DND-41 (cell line): ENCODE measurements around the gene KRTAP22-1.

Experiments
- ATAC-seq: fragments of 200-7000 bp; cut with Tn5 transposase; 3 replicates; pipeline ENCODE4 v1.9.1; 2021; ENCODE audit warnings: low read depth; ENCODE audit not compliant: insufficient read depth
- DNase-seq: peaks from one replicate; pipeline ENCODE4 v3.0.0-alpha.2; 2020
- H2AFZ ChIP-seq: 2 replicates; pipeline ENCODE4 v1.6.0; 2012; ENCODE audit warnings: low read depth, low read length
- H3K27ac ChIP-seq: 2 replicates; pipeline ENCODE4 v1.5.1; 2012; ENCODE audit warnings: low read length, inconsistent platforms
- H3K27me3 ChIP-seq: fragments of 200-600 bp; sonication (generic); 2 replicates; pipeline ENCODE4 v1.6.0; 2012; ENCODE audit warnings: low read length, mild to moderate bottlenecking, inconsistent platforms; ENCODE audit not compliant: insufficient read depth, poor library complexity
- H3K36me3 ChIP-seq: 2 replicates; pipeline ENCODE4 v1.5.1; 2012; ENCODE audit warnings: low read length, inconsistent platforms; ENCODE audit not compliant: insufficient read depth
- H3K4me1 ChIP-seq: 2 replicates; pipeline ENCODE4 v1.5.1; 2012; ENCODE audit warnings: mild to moderate bottlenecking, low read length; ENCODE audit not compliant: insufficient read depth
- H3K4me2 ChIP-seq: 2 replicates; pipeline ENCODE4 v1.6.0; 2012; ENCODE audit warnings: mild to moderate bottlenecking, moderate library complexity, low read length, inconsistent platforms; ENCODE audit not compliant: insufficient read depth
- H3K4me3 ChIP-seq, 2 experiments: fragments of 200-600 bp in 1 of 2; shearing (Covaris generic) in 1 of 2; 2 replicates each; pipeline ENCODE4 v1.5.1; 2012 to 2016; ENCODE audit warnings: inconsistent platforms in 2 of 2, low read length in 2 of 2, mild to moderate bottlenecking in 2 of 2, low read depth in 1 of 2, moderate library complexity in 1 of 2
- H3K79me2 ChIP-seq: 2 replicates; pipeline ENCODE4 v1.6.0; 2012; ENCODE audit warnings: low read length, inconsistent platforms; ENCODE audit not compliant: insufficient read depth
- H3K9ac ChIP-seq: 2 replicates; pipeline ENCODE4 v1.6.0; 2012; ENCODE audit warnings: low read depth, mild to moderate bottlenecking, inconsistent platforms, low read length, moderate library complexity
- H3K9me3 ChIP-seq: 2 replicates; pipeline ENCODE4 v1.5.1; 2012; ENCODE audit warnings: low read length, moderate library complexity, mild to moderate bottlenecking, inconsistent platforms; ENCODE audit not compliant: insufficient read depth, severe bottlenecking
- H4K20me1 ChIP-seq: 2 replicates; pipeline ENCODE4 v1.6.0; 2012; ENCODE audit warnings: low read length; ENCODE audit not compliant: insufficient read depth
- CTCF ChIP-seq: IDR thresholded peaks from 2 replicates; pipeline ENCODE4 v1.5.1; 2012; ENCODE audit warnings: borderline replicate concordance, low read length, moderate library complexity, mild to moderate bottlenecking; ENCODE audit not compliant: poor library complexity, severe bottlenecking; ENCODE audit errors: extremely low read depth
- EZH2 ChIP-seq: IDR thresholded peaks from 3 replicates; pipeline ENCODE4 v1.6.1; 2012; ENCODE audit warnings: borderline replicate concordance, low read depth, mild to moderate bottlenecking, moderate library complexity, low read length, inconsistent platforms; ENCODE audit not compliant: severe bottlenecking

Gene KRTAP22-1

GRCh38 chr21:30600787-30601186, at the start of gene KRTAP22-1:
TSS of gene KRTAP22-1 (plus strand) at chr21:30601087.
- DNase-seq (no peak), ATAC-seq (no peak)
- Histone ChIP-seq H4K20me1 (no peaks in the 10 kb centered on the region), H3K27me3 (no peaks in the 10 kb centered on the region), H3K9me3 (no peaks in the 10 kb centered on the region), H2AFZ (no peak within 1 kb of the TSS), H3K27ac (no peak within 1 kb of the TSS), H3K9ac (no peak within 1 kb of the TSS), H3K36me3 (no peaks in the 10 kb centered on the region), H3K79me2 (no peaks in the 10 kb centered on the region), H3K4me1 (no peaks in the 10 kb centered on the region), H3K4me3 (no peak within 1 kb of the TSS), H3K4me2 (no peak within 1 kb of the TSS)
- TF ChIP-seq EZH2 (no peak), CTCF (no peak)

DNA sequence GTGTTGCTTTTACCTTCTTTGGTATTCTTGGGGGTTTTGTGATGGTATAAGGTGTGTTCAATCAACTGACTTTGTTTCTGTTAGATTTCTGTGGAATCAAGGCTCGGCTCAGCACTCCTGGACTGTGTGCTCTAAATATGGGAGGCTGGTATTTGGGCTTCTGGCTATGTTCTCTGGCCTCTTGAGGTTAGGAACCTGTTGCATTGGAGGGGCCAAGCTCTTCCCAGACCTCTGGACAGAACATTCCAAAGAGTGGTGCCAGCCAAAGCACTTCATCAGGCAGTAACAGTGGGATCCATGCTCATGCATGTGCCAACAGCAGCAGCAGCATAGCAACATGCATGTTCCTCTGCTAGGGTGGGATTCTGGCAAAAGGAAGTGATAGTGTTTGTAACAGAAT, 48.1 kb upstream of the KRTAP22-1 start:
- no peak overlapping the region for H3K27ac ChIP-seq

GRCh38 chr21:30555095-30555494, 45.8 kb upstream of the KRTAP22-1 start:
- H3K36me3 ChIP-seq = no peaks in the 10 kb centered on the region
- no peaks in the 10 kb centered on the region for H4K20me1 ChIP-seq
- H3K9me3 ChIP-seq = no peaks in the 10 kb centered on the region
- DNase-seq (no peak), ATAC-seq (no peak)
- no peak overlapping the region for H3K4me3 ChIP-seq
- H3K27me3 ChIP-seq = no peaks in the 10 kb centered on the region
- no peak overlapping the region for H3K9ac ChIP-seq
- TF ChIP-seq EZH2 = no peak
- no peak for TF ChIP-seq CTCF
- H3K4me2 ChIP-seq = no peak overlapping the region
- H3K27ac ChIP-seq = no peak overlapping the region
- H2AFZ ChIP-seq = no peak overlapping the region
- no peaks in the 10 kb centered on the region for H3K79me2 ChIP-seq
- H3K4me1 ChIP-seq = no peaks in the 10 kb centered on the region

More for the DNA sequence above, 48.1 kb upstream of the KRTAP22-1 start:
- no peak overlapping the region for H3K4me3 ChIP-seq
- no peaks in the 10 kb centered on the region for H3K9me3 ChIP-seq
- no peaks in the 10 kb centered on the region for H3K27me3 ChIP-seq
- TF ChIP-seq EZH2 = no peak
- TF ChIP-seq CTCF = no peak
- H3K4me2 ChIP-seq = no peak overlapping the region
- no peaks in the 10 kb centered on the region for H3K36me3 ChIP-seq
- DNase-seq (no peak), ATAC-seq (no peak)
- H3K4me1 ChIP-seq = no peaks in the 10 kb centered on the region
- H2AFZ ChIP-seq = no peak overlapping the region
- no peaks in the 10 kb centered on the region for H4K20me1 ChIP-seq
- no peaks in the 10 kb centered on the region for H3K79me2 ChIP-seq
- no peak overlapping the region for H3K9ac ChIP-seq
